DOHH2 (cell line): Measurements from ENCODE around the gene CADPS2.

Experiments
- H3F3A ChIP-seq: fragments of 200-600 bp; sonication (generic), shearing (Covaris generic); 2 replicates; pipeline ENCODE4 v1.6.0; 2016; ENCODE audit warnings: antibody characterized with exemption, mild to moderate bottlenecking; ENCODE audit not compliant: control insufficient read depth, insufficient read depth
- H3K27ac ChIP-seq: fragments of 200-600 bp; sonication (generic); 2 replicates; pipeline ENCODE4 v1.5.1; 2014; ENCODE audit warnings: low read depth, mild to moderate bottlenecking, low read length, moderate library complexity
- H3K27me3 ChIP-seq: fragments of 200-600 bp; sonication (generic); 2 replicates; pipeline ENCODE4 v1.6.1; 2014; ENCODE audit warnings: mild to moderate bottlenecking, low read length, mixed read lengths; ENCODE audit not compliant: control insufficient read depth
- H3K36me3 ChIP-seq: fragments of 200-600 bp; sonication (generic); 2 replicates; pipeline ENCODE4 v1.6.1; 2014; ENCODE audit warnings: mild to moderate bottlenecking, low read length, moderate library complexity, mixed read lengths; ENCODE audit not compliant: control insufficient read depth
- H3K4me1 ChIP-seq: fragments of 200-600 bp; sonication (generic); 2 replicates; pipeline ENCODE4 v1.6.1; 2014; ENCODE audit warnings: mild to moderate bottlenecking, low read length, mixed read lengths; ENCODE audit not compliant: control insufficient read depth
- H3K4me2 ChIP-seq: fragments of 200-600 bp; sonication (generic); 2 replicates; pipeline ENCODE4 v1.6.0; 2014; ENCODE audit warnings: mild to moderate bottlenecking, low read length, moderate library complexity
- H3K4me3 ChIP-seq: fragments of 200-600 bp; sonication (generic); 2 replicates; pipeline ENCODE4 v1.5.1; 2014; ENCODE audit warnings: mild to moderate bottlenecking, low read length, mixed read lengths
- H3K79me2 ChIP-seq: fragments of 200-600 bp; sonication (generic); 2 replicates; pipeline ENCODE4 v1.6.1; 2014; ENCODE audit warnings: mild to moderate bottlenecking, low read length, mixed read lengths; ENCODE audit not compliant: control insufficient read depth
- H3K9me2 ChIP-seq: fragments of 200-600 bp; sonication (generic); replicated peaks from 2 replicates; pipeline ENCODE4 v1.6.1; 2014; ENCODE audit warnings: mild to moderate bottlenecking, low read length, mixed read lengths; ENCODE audit not compliant: control insufficient read depth
- H3K9me3 ChIP-seq: fragments of 200-600 bp; sonication (generic); 2 replicates; pipeline ENCODE4 v1.6.1; 2014; ENCODE audit warnings: antibody characterized with exemption, low read length, mixed read lengths; ENCODE audit not compliant: control insufficient read depth, insufficient read depth
- H4K20me1 ChIP-seq: fragments of 200-600 bp; sonication (generic); 2 replicates; pipeline ENCODE4 v1.6.0; 2014; ENCODE audit warnings: low read depth, mild to moderate bottlenecking, antibody characterized with exemption, low read length, moderate library complexity; ENCODE audit not compliant: control insufficient read depth, insufficient read depth
- EZH2phosphoT487 ChIP-seq: fragments of 200-600 bp; sonication (generic); IDR thresholded peaks from 2 replicates; pipeline ENCODE4 v1.6.1; 2017; ENCODE audit warnings: borderline replicate concordance, mild to moderate bottlenecking, antibody characterized with exemption, low read length, moderate library complexity, mixed read lengths
- TF ChIP-seq, protein P1 (sequence below): fragments of 200-600 bp; sonication (generic); IDR thresholded peaks from one replicate; pipeline ENCODE4 v1.5.1; 2014; ENCODE audit warnings: antibody characterized with exemption, mild to moderate bottlenecking, low read depth, low read length; ENCODE audit not compliant: poor library complexity, severe bottlenecking

Gene CADPS2

DNA sequence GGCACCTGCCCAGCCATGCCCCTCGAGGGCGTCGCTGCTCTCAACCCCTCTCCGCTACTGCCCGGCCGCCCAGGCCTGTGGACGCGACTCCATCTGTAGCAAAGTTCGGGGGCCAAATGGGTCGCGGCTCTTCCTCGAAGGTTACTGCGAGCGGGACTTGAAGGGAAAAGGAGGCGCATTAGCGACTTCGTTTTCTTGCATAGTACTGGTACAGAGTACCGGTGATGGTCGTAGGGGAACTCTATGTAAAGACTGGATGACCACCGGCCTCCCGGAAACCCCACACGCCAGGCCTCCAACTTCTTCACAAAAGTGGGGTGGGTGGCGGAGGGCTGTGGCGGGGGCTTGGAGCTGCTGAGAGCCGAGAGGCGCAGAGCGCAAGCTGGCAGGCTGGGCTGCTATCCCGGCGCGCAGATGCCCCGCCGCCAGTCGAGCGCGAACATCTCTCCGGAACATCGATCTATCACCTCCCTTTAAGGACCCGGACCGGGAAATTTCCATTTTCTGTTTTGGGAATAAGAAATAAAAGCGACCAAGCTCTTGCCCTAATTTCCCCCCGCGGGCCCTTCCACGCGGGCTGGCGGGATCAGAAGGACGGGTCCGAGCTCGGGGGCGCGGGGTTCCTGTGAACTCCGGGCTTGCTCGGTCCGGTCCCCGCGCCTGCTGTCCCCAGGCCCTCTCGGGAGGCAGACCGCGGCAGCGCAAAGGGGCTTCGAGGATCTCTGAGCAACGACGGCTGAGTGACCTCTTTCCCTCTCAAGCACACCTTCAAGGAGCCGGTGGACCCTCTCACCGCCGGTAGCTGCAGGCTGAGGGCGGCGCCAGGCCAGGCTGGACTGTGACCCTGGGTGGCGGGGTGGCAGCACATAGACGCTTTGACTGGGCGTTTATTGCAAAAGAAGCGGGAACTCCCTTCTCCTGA lies 569.5 kb downstream of the CADPS2 start:
- Histone ChIP-seq H3K4me2 (no peak overlapping the region), H3F3A (no peaks in the 10 kb centered on the region), H3K27ac (no peak overlapping the region), H3K9me3 (0 out of 2 replicates have a peak, but pooled peaks cover 5% of the 10 kb centered on the region), H3K36me3 (no peaks in the 10 kb centered on the region), H3K4me1 (no peaks in the 10 kb centered on the region), H4K20me1 (no peaks in the 10 kb centered on the region), H3K4me3 (no peak overlapping the region), H3K9me2 (no peaks in the 10 kb centered on the region), H3K27me3 (no peaks in the 10 kb centered on the region), H3K79me2 (no peaks in the 10 kb centered on the region)
- TF ChIP-seq EZH2phosphoT487 = no peak
- TF ChIP-seq, protein P1, sequence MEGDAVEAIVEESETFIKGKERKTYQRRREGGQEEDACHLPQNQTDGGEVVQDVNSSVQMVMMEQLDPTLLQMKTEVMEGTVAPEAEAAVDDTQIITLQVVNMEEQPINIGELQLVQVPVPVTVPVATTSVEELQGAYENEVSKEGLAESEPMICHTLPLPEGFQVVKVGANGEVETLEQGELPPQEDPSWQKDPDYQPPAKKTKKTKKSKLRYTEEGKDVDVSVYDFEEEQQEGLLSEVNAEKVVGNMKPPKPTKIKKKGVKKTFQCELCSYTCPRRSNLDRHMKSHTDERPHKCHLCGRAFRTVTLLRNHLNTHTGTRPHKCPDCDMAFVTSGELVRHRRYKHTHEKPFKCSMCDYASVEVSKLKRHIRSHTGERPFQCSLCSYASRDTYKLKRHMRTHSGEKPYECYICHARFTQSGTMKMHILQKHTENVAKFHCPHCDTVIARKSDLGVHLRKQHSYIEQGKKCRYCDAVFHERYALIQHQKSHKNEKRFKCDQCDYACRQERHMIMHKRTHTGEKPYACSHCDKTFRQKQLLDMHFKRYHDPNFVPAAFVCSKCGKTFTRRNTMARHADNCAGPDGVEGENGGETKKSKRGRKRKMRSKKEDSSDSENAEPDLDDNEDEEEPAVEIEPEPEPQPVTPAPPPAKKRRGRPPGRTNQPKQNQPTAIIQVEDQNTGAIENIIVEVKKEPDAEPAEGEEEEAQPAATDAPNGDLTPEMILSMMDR = no peak

DNA sequence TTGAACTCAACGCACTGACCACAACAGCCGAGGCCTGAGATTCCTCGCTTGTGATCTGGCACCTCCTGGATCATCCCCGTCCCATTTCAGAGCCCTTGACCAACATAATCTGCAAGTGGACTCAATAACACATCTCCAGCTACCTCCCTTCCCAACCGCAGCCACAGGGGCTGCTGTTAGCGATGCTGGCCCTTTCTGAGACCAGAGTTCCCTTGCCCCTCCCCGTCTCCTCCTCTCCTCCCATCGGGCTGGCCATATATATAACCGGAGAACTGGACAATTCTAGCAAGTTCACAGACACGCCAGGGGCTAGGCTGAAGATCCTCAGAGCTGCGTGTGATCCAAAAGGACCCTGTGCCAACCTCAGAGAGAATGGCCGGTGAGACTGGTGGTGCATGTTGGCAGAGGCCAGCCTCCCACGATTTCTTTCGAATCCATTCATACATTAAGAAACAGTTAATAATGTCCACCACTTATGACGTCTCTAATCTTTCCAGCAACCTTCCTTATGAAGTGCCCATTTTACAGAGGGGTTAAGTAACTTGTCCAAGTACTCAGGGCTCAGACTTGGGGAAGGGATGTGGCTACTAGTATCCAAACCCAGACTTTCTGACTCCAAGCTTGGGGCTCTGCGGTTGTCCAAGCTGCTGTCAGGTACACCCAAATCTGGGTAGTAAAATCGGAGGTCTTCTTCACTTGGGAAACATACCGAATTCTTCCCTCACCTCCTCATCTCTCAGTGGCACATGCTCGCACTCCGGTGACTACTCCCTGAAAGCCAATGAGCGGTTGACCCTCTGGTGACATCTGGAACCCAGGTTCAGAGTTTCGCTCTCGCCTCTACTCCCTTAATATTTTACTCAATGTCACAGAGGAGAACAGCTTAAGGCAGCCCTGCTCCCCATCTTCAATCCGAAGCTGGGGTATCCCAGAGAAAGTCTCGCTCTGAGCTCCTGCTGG lies 570.5 kb downstream of the CADPS2 start:
- no peak for TF ChIP-seq EZH2phosphoT487
- TF ChIP-seq, protein P1 = no peak

DNA sequence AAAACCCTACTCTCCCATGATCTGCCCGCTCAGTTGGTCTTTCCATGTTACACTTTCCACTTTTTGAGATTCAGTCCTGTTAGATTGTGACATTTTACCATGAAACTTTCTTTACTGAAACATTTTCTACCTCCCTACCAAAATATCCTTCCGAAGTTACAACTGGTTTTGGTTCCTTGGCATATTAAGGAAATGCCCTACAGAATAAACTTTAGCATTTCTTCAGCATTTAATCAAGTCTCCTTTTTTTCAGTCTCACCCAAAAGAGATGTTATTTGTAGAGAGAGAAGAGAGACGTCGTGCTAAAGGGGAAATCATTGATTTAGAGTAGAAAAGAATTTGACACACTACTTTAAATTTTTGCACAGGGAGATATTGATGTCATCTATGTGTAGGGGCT lies 572.0 kb downstream of the CADPS2 start:
- Histone ChIP-seq H3K27me3 (no peaks in the 10 kb centered on the region), H3F3A (no peaks in the 10 kb centered on the region), H3K27ac (no peak overlapping the region), H3K4me3 (no peak overlapping the region), H4K20me1 (no peaks in the 10 kb centered on the region), H3K4me2 (no peak overlapping the region), H3K9me2 (no peaks in the 10 kb centered on the region), H3K79me2 (no peaks in the 10 kb centered on the region), H3K4me1 (no peaks in the 10 kb centered on the region), H3K36me3 (no peaks in the 10 kb centered on the region), H3K9me3 (0 out of 2 replicates have a peak, but pooled peaks cover 5% of the 10 kb centered on the region)
- TF ChIP-seq, protein P1 = no peak
- TF ChIP-seq EZH2phosphoT487 = no peak

More for the DNA sequence above, 570.5 kb downstream of the CADPS2 start:
- Histone ChIP-seq H3F3A (no peaks in the 10 kb centered on the region), H3K4me2 (no peak overlapping the region), H3K9me2 (no peaks in the 10 kb centered on the region), H3K4me3 (no peak overlapping the region), H3K4me1 (no peaks in the 10 kb centered on the region), H4K20me1 (no peaks in the 10 kb centered on the region), H3K27me3 (no peaks in the 10 kb centered on the region), H3K79me2 (no peaks in the 10 kb centered on the region), H3K27ac (no peak overlapping the region), H3K36me3 (no peaks in the 10 kb centered on the region), H3K9me3 (0 out of 2 replicates have a peak, but pooled peaks cover 5% of the 10 kb centered on the region)
